NAMALWA (cell line): ENCODE measurements around the gene MATN1.

ENCODE experiments used
- DNase-seq: peaks from one replicate; pipeline ENCODE4 v3.0.0-alpha.2; 2015; ENCODE audit warnings: low spot score

The MATN1 gene

DNA sequence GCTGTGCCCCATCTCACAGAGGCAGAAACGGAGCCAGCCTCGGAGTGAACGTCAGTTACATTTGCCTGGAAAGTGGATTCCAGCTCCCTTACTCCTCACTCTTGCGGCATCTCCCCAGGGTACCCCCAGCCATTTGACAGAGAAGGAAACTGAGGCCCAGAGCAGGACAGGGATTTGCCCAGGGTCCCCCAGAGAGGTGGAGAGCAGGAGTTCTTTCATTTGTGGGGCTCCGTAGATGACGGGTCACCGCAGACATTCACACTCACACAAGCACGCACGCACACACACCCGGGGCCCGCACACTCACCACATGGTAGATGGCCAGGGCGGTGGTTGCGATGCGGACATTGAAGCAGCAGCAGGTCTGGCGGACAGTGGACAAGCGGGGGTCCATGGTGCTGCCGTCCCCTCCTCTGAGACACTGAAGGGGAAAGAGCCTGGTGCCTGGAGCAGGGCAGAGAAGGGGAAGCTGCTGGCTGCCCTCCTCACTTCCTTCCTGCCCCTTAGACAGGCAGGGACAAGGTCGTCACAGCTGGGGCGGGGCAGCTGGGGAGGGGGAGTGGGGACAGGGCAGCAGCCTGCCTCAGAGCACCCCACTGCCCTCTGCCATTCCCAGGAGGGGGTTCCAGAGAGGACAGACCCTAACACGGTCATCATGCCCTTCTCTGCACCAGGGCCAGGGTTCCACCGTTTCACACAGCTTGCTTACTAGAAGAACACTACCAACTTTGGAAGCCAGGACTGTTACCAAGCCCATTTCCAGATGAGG, 34.2 kb upstream of the MATN1 start, which contains the start of gene LAPTM5:
Gene LAPTM5, minus strand, starts transcription at position 423 of the 769 bp plus-strand sequence. Its CDS starts 29 bp downstream, at position 394.
- peak; percentile 77 for DNase-seq

DNA sequence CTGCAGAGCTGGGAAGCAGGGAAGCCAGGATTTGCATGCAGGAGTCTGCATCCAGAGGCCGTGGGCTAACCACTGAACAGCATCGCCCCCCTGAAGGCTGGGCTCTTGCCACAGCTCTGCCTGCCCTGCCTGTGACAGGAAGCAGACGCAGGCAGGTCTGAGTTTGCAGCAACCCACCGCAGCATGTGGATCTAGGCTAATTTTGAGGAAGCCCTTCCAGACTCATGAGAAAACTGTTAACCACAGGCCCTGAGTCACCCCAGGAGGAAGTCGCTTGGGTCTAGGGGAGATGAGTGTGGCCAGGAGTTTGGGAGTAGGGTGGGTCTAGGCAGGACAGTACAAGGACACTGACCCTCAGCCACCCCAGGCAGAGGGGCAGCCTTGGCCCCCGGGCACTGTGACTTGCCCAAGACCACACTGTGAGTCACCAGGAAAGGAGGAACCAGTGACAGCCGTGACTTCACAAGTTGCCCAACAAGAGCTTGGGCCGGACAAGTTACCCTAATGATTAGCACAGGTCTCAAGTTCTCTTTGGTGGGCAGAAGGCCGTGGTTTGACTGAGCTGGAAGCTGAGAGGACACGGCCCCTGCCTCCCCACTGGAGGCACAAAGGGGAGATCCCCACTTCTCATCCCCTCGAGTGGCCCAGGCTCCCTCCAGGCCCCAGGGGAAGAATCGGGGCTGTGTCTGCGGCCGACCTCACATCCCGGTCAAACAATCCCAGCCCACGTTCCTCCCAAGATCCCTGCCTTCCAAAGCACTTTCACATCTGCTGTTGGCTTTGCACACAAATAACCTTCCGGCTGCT, 33.4 kb upstream of the MATN1 start:
- DNase-seq, result peak; percentile 86

DNA sequence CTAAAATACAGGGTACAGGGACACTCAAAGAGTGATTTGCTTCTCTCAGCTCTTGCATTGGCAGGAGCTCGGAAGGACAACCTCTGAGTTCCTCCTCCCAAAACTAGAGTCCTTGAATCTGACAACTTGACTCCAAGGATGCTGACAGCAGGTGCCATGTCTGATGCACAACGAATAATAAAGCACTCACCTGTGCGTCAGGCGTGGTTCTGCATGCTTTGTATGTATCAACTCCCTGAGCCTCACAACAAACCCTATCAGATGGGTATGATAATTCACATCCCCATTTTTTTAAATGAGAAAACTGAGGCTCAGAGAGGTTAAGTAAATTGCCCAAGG, 32.8 kb upstream of the MATN1 start:
- peak; percentile 70 for DNase-seq

DNA sequence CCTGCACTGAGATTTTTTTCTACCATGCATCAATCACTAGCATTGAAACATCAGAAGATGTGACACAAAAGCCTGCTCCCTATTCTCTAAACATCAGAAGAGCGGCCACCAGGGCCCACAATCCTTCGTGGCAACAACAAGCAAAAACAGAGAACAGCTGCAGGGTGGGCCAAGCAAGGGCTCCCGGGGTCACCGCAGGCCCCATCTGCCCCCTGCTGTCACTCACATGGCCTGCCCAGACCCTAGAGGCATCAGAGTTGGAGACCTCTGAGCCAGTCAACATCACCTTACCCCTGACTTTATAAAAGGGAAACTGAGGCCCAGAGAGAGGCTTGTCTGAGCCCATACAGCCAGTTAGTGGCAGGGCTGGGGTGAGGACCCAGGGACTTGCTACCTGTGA, 32.4 kb upstream of the MATN1 start:
- peak; percentile 84 for DNase-seq

DNA sequence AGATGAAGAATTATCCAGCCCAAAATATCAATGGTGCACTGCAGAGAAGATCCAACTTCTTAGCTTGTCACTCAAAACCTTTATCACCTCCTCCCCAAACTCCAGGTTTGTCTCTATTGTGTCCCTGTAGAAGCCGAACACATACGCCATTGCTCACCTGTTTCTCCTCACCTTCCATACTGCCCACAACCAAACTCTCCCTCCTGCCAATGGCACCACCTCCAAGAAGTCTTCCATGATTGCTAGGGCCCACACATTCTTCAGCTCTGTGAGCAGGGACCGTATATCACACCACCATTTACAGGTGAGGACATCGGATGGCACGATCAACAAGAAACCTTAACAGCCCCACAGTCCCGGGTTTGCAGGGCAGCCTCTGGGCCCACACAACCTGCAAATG, 31.9 kb upstream of the MATN1 start:
- DNase-seq, result no peak

DNA sequence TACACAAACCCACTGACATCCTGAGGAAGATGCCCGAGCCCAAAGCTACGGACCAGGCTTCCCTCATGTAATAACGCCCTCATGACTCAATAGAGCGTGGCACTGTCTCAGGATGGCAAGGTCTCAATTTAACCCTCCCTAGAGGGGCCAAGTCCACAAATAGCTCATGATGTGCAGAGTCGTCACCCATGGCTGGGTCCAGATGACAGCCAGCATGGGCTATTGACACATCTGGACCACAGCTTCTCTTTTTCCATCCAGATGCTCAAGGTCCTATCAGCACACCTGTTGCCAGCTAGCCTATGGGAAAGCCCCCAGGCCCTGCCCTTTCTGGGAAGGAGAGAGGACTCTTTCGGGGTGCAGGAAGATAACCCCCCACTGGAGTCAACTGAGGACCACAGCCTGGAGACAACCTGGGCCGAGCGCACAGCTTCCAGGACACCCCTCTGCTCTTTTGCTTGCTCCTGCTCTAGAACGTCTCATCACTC, 31.3 kb upstream of the MATN1 start:
- DNase-seq, result peak; percentile 99

DNA sequence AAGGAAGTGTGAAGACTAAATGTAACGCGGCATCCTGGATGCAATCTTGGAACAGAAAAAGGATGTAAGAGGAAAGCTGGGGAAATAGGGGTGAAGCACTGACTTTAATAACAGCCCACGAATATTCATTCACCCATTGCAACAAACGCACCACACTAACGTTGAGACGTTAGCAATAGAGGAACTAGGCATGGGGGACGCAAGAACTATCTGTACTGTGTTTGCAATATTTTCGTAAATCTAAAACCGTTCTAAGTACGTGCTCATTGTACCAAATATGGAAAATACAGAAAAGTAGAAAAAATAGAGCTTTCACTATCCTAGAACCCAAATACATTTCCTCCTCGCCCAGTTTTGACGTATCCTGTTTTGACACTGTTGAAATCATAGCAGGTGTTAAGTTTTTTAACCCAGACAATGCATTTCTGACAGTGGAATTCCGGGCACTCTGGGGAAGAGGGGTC, 30.3 kb upstream of the MATN1 start:
- peak; percentile 88 for DNase-seq

DNA sequence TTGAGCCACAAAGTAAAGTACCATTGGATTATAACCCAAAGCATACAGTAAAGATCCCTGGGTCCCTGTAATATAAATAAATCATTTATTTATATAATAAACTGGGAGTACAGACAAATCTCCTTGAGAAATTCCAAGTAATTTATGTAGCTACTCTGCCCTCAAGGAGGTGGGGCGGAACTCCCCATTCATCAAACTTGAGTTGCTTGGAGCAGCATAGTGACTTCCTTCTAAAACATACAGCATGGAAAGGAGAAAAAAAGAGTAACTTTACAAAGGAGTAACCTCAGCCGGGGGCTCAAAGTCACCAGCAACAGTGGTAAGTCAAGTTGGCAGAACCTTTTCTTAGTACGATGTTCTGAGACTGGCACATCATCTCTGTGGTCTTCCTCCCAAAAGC, 29.7 kb upstream of the MATN1 start:
- no peak for DNase-seq

DNA sequence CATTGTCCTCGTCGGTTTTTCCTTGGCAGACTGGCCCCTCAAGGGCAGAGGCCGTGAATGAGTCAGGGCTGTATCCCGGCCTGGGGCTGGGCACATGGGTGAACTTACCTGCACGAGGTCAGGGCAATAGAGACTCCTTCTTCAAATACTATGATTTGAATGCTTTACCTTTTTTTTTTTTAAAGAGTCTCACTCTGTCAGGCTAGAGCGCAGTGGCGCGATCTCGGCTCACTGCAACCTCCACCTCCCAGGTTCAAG, 29.2 kb upstream of the MATN1 start:
- no peak for DNase-seq

DNA sequence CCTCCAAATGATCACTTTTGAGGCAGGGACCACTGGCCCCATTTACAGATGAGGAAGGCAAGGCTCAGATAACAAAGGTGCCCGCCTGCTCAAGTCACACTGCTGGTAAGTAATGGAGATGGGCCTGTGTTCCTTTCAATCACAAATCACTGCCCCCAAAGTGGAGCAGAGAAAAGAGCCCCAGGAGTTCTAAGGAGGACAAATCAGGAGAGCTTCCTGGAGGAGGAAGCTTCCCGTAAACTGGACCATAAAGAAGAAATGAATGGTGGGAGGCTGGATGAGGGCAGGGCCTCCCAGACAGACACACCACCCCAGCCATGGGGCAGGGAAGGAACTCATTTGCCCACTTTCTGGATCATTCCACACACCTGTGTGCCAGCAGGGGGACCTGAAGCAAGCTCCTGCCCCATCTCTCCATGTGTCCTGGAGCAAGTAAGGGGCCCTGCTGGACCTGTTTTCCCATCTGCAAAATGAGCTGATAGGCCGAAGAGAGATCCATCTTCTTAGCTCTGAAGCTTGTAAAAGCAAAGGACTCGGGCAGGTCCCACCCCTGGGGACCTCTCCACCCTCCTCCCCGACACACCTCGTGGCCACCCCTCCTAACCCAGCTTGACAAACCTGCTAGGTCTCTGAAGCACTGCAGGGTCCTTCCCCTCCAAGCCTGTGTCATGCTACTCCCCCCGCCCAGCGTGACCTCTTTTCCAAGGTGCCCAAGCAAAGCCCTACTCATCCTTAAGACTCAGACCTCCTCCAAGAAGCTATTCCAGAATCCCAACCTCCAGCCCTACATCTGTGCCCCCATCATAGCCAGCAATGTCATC, 28.7 kb upstream of the MATN1 start:
- peak; percentile 61 for DNase-seq

DNA sequence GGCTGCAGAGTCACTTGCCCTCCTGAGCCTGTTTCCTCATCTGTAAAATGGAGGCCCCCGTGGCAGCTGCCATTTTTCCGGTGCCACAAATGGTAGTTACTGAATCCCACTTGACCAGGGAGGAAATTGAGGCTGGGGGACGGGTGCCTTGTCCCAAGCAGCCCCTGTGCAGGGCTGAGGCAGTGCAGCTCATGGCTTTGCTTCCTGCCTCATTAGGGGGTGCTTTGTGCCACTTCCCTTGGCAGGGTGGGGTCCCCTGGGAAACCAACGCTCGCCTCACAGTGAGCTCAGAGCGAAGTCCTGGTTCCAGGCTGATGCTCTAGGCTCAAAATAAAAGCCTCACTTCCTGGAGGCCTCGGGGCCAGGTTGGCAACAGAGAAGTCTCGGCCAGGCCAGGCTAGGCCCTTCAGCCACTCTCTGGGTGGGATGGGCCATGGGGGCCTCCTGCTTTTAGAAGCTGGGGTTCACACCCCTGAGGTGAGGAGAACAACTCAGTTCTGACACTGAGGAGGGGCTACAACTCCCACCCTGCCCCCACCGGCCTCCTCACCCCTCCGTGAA, 27.4 kb upstream of the MATN1 start:
- peak; percentile 94 for DNase-seq

DNA sequence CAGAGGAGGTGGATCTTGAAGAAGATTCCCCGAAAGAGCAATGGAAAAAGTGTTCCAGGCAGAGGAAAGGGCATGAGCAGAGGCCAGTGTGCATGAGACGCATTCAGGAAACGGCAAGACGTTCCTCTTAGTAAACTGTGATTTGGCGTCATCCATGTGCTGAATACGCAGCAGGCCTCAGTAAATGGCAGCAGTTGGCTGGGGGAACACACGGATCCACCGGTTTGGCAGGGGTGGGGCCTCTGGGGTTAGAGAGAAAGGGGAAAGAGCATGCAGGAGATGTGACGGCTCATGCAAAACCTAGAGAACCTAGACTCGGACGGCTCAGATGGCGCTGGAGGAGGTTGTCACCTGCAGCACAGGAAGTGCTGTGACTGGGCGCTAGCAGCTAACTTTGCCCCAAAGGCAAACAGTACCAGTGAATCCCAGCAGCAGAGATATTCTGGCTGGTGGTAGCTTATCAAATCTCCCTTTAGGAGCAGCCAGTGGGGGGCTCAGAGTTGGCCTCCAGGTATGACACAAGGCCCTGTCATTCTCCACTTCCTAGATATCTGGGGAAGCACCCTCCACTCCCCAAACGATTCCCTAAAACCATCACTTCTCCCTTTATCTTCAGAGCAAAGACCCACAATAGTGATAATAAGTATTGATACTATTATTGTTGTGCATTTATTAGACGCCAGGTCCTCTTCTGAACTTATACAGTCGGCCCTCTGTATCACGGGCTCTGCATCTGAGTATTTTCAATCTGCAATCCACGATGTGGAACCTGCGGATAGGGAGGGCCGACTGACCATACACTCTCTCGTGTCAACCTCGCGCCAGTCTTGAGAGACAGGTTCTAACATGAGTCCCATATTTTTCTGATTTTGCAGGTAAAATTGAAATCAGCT, 26.6 kb upstream of the MATN1 start:
- peak; percentile 93 for DNase-seq

DNA sequence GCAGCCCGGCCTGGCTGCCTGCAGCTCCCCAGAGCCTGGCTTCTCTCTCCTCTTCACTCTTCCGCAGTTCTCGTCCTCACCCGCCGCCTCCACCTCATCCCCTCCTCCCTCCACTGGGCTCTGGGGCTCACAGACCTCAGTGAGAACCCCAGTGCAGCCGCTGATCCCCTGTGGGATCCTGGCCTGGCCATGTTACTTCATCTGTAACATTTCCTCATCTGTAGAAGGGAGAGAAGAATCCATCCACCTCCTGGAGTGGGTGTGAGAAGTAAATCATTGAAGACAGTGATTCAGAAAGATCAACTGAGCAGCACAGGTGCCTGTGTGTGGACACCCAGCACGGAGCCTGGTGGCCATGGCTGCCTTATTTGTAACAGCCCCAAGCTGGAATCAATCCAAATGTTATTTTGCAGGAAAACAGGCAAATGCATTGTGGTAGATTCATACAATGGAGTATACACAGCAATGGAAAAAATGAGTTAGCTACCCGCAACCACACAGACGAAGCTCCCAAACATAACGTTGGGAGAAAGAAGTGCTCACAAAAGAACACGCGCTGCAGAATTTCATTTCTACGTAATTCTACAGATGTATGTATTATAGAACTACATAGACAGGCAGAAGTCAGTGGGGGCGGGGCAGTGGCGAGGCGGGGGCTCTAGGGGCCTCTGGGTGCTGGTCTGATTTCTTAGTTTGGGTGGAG, 25.5 kb upstream of the MATN1 start:
- DNase-seq, result no peak

DNA sequence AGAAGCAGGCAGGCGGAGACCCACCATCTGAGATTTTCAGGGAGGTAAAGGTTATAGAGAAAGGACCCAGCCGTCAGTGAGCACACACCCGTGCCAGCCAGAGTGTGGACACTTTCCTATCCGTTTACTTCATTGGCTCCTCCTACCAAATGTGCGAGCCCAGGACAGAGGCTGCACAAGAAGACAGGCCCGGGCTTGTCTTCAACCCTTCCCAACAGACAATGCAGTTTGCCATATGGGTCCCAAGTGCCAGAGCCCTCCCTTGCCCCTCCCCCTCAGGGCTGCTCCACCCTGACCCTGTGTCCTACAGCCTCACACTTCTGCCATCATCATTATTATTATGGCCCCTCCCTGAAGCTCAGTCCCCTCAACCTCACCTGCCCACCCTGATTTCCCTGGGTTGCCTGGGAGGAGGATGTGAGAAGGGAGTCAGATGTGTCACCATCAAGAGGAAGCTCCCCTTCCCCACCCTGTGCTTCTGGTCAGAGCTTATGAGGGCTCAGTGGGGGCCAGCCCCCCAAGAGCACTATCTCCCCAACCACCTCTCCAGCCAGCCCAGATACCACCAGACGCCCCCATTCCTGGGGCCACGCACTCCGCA, 24.8 kb upstream of the MATN1 start:
- DNase-seq, result no peak

DNA sequence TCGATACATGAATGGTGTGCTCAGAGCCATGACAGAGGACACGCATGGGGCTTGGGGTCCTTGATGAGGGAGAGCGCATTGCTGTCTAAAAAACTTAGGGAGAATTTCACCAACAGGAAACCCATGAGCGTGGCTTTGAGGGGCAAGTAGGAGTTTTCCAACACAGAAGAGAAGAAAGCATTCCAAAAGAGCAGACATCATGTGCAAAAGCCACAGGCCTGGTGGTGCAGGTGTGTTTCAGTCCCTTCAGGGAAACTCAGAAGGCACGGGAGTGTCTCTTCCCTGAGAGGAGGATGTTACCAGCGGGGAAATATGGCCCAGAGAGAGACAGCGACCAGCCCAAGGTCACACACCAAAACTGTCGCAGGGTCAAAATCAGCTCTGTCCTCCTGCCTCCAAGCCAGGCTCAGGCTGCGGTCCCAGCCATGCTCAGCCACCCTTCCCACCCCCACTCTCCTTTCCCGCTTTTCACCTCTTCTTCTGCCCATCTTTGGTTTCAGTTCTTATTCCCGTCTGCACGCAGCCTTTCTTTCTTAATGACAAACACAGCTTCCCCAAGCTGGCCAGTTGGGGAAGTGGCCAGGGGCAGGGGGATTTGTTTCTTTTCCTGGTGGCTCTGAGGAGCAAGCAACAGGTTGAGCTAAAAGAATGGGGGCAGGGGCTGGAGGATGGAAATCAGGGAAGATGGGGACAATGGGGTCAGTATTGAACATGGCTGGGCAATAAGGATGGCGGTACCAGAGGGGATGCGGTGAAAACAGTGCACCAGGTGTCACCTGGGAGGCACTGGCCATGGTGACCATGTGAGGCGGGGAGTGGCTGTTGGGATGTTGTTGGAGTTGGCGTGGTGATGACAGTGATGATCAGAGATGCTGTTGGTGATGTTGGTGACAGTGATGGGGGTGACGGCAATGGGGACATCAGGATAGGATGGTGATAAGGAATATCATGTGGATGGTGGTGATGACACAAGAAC, 23.9 kb upstream of the MATN1 start:
- DNase-seq, result peak; percentile 26

DNA sequence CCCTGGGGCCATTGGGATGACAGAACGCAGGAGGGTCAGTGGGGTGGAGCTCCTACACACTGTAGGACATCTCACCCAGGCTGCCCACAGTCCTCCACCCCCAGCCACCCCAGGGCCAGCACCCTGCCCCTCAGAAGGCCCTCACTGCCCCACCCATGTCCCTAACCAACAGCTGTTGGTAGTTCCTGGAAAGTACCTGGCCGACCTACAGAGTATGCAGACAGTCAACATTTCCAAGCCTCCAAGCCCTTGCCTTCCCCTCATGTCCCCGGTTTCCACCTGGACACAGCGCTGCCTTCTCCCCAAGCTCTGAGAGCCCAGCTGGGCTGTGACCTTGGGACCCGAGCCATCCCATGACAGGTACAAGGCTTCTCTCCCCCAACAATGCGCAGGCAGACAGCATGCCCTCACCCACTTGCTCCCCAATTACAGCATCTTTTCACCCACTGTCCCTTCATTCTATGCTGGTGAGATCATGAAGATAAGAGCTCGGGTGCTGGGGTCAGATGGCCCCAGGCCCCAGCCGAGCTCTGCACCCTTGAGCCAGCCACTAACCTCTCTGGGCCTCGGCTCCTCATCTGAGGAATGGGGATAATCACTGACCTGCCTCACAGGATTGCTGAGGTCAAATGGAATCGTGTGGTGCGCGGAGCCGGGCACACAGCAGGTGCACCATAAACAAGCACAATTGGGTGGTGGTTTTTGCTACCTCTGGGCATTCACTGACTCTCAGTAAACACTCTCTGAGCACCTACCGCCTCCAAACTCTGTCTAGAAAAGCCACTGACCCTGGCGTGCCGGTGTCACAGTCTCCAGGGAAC, 23.0 kb upstream of the MATN1 start:
- DNase-seq, result peak; percentile 21

DNA sequence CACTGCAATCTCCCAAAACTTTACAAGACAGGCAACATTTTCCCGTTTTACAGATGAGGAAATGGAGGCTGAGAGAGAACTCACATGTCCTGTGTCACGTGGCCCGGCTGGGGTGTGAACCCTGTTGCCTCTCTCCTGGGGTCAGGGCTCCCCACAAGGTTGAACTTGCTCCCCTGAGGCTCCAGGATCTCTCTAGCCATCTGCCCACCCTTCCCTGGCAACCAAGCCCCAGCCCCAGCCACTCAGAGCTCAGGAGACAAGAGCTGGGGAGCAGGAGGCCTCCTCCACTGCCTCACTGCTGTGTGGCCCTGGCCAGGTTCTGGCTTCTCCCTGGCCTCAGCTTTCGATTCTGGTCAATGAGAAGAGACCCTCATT, 22.4 kb upstream of the MATN1 start:
- no peak for DNase-seq
